DOHH2 (cell line): Measurements from ENCODE around the gene ATP10A.

Experiments
- H3F3A ChIP-seq: fragments of 200-600 bp; sonication (generic), shearing (Covaris generic); 2 replicates; pipeline ENCODE4 v1.6.0; 2016; ENCODE audit warnings: antibody characterized with exemption, mild to moderate bottlenecking; ENCODE audit not compliant: control insufficient read depth, insufficient read depth
- H3K27ac ChIP-seq: fragments of 200-600 bp; sonication (generic); 2 replicates; pipeline ENCODE4 v1.5.1; 2014; ENCODE audit warnings: low read depth, mild to moderate bottlenecking, low read length, moderate library complexity
- H3K27me3 ChIP-seq: fragments of 200-600 bp; sonication (generic); 2 replicates; pipeline ENCODE4 v1.6.1; 2014; ENCODE audit warnings: mild to moderate bottlenecking, low read length, mixed read lengths; ENCODE audit not compliant: control insufficient read depth
- H3K36me3 ChIP-seq: fragments of 200-600 bp; sonication (generic); 2 replicates; pipeline ENCODE4 v1.6.1; 2014; ENCODE audit warnings: mild to moderate bottlenecking, low read length, moderate library complexity, mixed read lengths; ENCODE audit not compliant: control insufficient read depth
- H3K4me1 ChIP-seq: fragments of 200-600 bp; sonication (generic); 2 replicates; pipeline ENCODE4 v1.6.1; 2014; ENCODE audit warnings: mild to moderate bottlenecking, low read length, mixed read lengths; ENCODE audit not compliant: control insufficient read depth
- H3K4me2 ChIP-seq: fragments of 200-600 bp; sonication (generic); 2 replicates; pipeline ENCODE4 v1.6.0; 2014; ENCODE audit warnings: mild to moderate bottlenecking, low read length, moderate library complexity
- H3K4me3 ChIP-seq: fragments of 200-600 bp; sonication (generic); 2 replicates; pipeline ENCODE4 v1.5.1; 2014; ENCODE audit warnings: mild to moderate bottlenecking, low read length, mixed read lengths
- H3K79me2 ChIP-seq: fragments of 200-600 bp; sonication (generic); 2 replicates; pipeline ENCODE4 v1.6.1; 2014; ENCODE audit warnings: mild to moderate bottlenecking, low read length, mixed read lengths; ENCODE audit not compliant: control insufficient read depth
- H3K9me2 ChIP-seq: fragments of 200-600 bp; sonication (generic); replicated peaks from 2 replicates; pipeline ENCODE4 v1.6.1; 2014; ENCODE audit warnings: mild to moderate bottlenecking, low read length, mixed read lengths; ENCODE audit not compliant: control insufficient read depth
- H3K9me3 ChIP-seq: fragments of 200-600 bp; sonication (generic); 2 replicates; pipeline ENCODE4 v1.6.1; 2014; ENCODE audit warnings: antibody characterized with exemption, low read length, mixed read lengths; ENCODE audit not compliant: control insufficient read depth, insufficient read depth
- H4K20me1 ChIP-seq: fragments of 200-600 bp; sonication (generic); 2 replicates; pipeline ENCODE4 v1.6.0; 2014; ENCODE audit warnings: low read depth, mild to moderate bottlenecking, antibody characterized with exemption, low read length, moderate library complexity; ENCODE audit not compliant: control insufficient read depth, insufficient read depth
- CTCF ChIP-seq: fragments of 200-600 bp; sonication (generic); IDR thresholded peaks from one replicate; pipeline ENCODE4 v1.5.1; 2014; ENCODE audit warnings: antibody characterized with exemption, mild to moderate bottlenecking, low read depth, low read length; ENCODE audit not compliant: poor library complexity, severe bottlenecking
- EZH2phosphoT487 ChIP-seq: fragments of 200-600 bp; sonication (generic); IDR thresholded peaks from 2 replicates; pipeline ENCODE4 v1.6.1; 2017; ENCODE audit warnings: borderline replicate concordance, mild to moderate bottlenecking, antibody characterized with exemption, low read length, moderate library complexity, mixed read lengths

ATP10A gene

GRCh38 chr15:25707656-25708365 lies 155.3 kb downstream of the ATP10A start:
- no peak overlapping the region for H3K4me2 ChIP-seq
- H3K4me3 ChIP-seq, result no peak overlapping the region
- H3K9me2 ChIP-seq, result no peaks in the 10 kb centered on the region
- H3K79me2 ChIP-seq, result no peaks in the 10 kb centered on the region
- H3K27ac ChIP-seq, result no peak overlapping the region
- H4K20me1 ChIP-seq, result no peaks in the 10 kb centered on the region
- H3K27me3 ChIP-seq, result no peaks in the 10 kb centered on the region
- H3K9me3 ChIP-seq, result peaks cover 38% of the 10 kb centered on the region
- H3K36me3 ChIP-seq, result no peaks in the 10 kb centered on the region
- TF ChIP-seq CTCF, result no peak
- TF ChIP-seq EZH2phosphoT487, result no peak
- H3K4me1 ChIP-seq, result no peaks in the 10 kb centered on the region
- no peaks in the 10 kb centered on the region for H3F3A ChIP-seq

- no peaks in the 10 kb centered on the region for H3K36me3 ChIP-seq
- no peaks in the 10 kb centered on the region for H3K4me1 ChIP-seq
- no peaks in the 10 kb centered on the region for H3K27me3 ChIP-seq
- no peaks in the 10 kb centered on the region for H3K79me2 ChIP-seq
- H3K9me2 ChIP-seq, result no peaks in the 10 kb centered on the region
- H3K4me2 ChIP-seq, result no peak overlapping the region
- H3K27ac ChIP-seq, result no peak overlapping the region
- peaks cover 31% of the 10 kb centered on the region; the same call in 1 of the 2 replicates for H3K9me3 ChIP-seq
- no peaks in the 10 kb centered on the region for H3F3A ChIP-seq
- no peak overlapping the region for H3K4me3 ChIP-seq
- no peaks in the 10 kb centered on the region for H4K20me1 ChIP-seq
- TF ChIP-seq CTCF (no peak), EZH2phosphoT487 (no peak)
Measured at GRCh38 chr15:25706176-25706955, 156.8 kb downstream of the ATP10A start.

- Histone ChIP-seq H3K9me2 (no peaks in the 10 kb centered on the region), H3K79me2 (no peaks in the 10 kb centered on the region), H3K4me3 (no peak overlapping the region), H3K4me2 (no peak overlapping the region), H3K9me3 (peaks cover 23% of the 10 kb centered on the region; the same call in 1 of the 2 replicates), H3K27ac (no peak overlapping the region), H3K4me1 (no peaks in the 10 kb centered on the region), H4K20me1 (no peaks in the 10 kb centered on the region), H3F3A (no peaks in the 10 kb centered on the region), H3K36me3 (no peaks in the 10 kb centered on the region), H3K27me3 (no peaks in the 10 kb centered on the region)
- TF ChIP-seq CTCF (no peak), EZH2phosphoT487 (no peak)
Measured at GRCh38 chr15:25705433-25706115, 157.6 kb downstream of the ATP10A start.
